ENCODE data around the gene ATP4A.

GRCh38 chr19:35608251-35608650, 44.8 kb upstream of the ATP4A start:
- no peak for TF ChIP-seq POLR2A (IDR thresholded peaks at IDR 0.05)
- TF ChIP-seq, protein P1, sequence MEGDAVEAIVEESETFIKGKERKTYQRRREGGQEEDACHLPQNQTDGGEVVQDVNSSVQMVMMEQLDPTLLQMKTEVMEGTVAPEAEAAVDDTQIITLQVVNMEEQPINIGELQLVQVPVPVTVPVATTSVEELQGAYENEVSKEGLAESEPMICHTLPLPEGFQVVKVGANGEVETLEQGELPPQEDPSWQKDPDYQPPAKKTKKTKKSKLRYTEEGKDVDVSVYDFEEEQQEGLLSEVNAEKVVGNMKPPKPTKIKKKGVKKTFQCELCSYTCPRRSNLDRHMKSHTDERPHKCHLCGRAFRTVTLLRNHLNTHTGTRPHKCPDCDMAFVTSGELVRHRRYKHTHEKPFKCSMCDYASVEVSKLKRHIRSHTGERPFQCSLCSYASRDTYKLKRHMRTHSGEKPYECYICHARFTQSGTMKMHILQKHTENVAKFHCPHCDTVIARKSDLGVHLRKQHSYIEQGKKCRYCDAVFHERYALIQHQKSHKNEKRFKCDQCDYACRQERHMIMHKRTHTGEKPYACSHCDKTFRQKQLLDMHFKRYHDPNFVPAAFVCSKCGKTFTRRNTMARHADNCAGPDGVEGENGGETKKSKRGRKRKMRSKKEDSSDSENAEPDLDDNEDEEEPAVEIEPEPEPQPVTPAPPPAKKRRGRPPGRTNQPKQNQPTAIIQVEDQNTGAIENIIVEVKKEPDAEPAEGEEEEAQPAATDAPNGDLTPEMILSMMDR (IDR thresholded peaks at IDR 0.05) = no peak
